SJSA1 (cell line): Measurements from ENCODE around the gene KRT28. TPM values are rescaled to one million over a fixed set of nuclear protein-coding genes. Genes with fewer than 3 reads are reported as not detected.

Source experiments
- DNase-seq, 2 experiments: peaks; one replicate each; pipeline ENCODE4 v3.0.0-alpha.2; 2015 to 2020; ENCODE audit warnings: low spot score in 2 of 2, low read depth in 1 of 2
- H3K27ac ChIP-seq: fragments of 250-450 bp; sonication (Bioruptor Pico); 2 replicates; pipeline ENCODE4 v1.5.1; 2020; ENCODE audit warnings: mild to moderate bottlenecking, moderate library complexity
- H3K27me3 ChIP-seq: fragments of 250-450 bp; sonication (Bioruptor Pico); replicated peaks from 2 replicates; pipeline ENCODE4 v1.5.1; 2020; ENCODE audit warnings: mild to moderate bottlenecking, moderate library complexity
- H3K36me3 ChIP-seq: fragments of 250-450 bp; sonication (Bioruptor Pico); 2 replicates; pipeline ENCODE4 v1.5.1; 2020; ENCODE audit warnings: mild to moderate bottlenecking
- H3K4me1 ChIP-seq: fragments of 250-450 bp; sonication (Bioruptor Pico); replicated peaks from 2 replicates; pipeline ENCODE4 v1.6.1; 2021; ENCODE audit warnings: mild to moderate bottlenecking
- H3K4me3 ChIP-seq: fragments of 250-450 bp; sonication (Bioruptor Pico); 2 replicates; pipeline ENCODE4 v1.5.1; 2020; ENCODE audit warnings: mild to moderate bottlenecking
- H3K9me3 ChIP-seq: fragments of 250-450 bp; sonication (Bioruptor Pico); replicated peaks from 2 replicates; pipeline ENCODE4 v1.5.1; 2020; ENCODE audit warnings: mild to moderate bottlenecking
- total RNA-seq: library from RNA; depleted of rRNA; stranded (reverse); fragments of >200 nt; shearing (Covaris generic); gene quantifications from 2 replicates; pipeline ENCODE4 v1.2.3, GENCODE V29; 2014

Gene KRT28
- total RNA-seq, 1 experiment from 2014 or later, result not detected

GRCh38 chr17:40812639-40813038 lies 12.9 kb upstream of the KRT28 start:
- Histone ChIP-seq H3K36me3 (peaks cover 11% of the 10 kb centered on the region), H3K4me3 (no peak overlapping the region), H3K27me3 (no peaks in the 10 kb centered on the region), H3K9me3 (no peaks in the 10 kb centered on the region), H3K4me1 (peaks cover 36% of the 10 kb centered on the region), H3K27ac (no peak overlapping the region)
- DNase-seq, result no peak

GRCh38 chr17:40810494-40810893 lies 10.7 kb upstream of the KRT28 start:
- DNase-seq, result peak in 1 of 2 experiments; percentile 66
- H3K27me3 ChIP-seq, result no peaks in the 10 kb centered on the region

GRCh38 chr17:40809721-40810421 lies 10.1 kb upstream of the KRT28 start:
- DNase-seq, result peak in 1 of 2 experiments; percentile 75

More at GRCh38 chr17:40810494-40810893, 10.7 kb upstream of the KRT28 start:
- peaks cover 36% of the 10 kb centered on the region for H3K4me1 ChIP-seq
- peak overlapping the region; percentile 78 for H3K27ac ChIP-seq
- H3K36me3 ChIP-seq, result no peaks in the 10 kb centered on the region
- no peak overlapping the region for H3K4me3 ChIP-seq
- H3K9me3 ChIP-seq, result no peaks in the 10 kb centered on the region

GRCh38 chr17:40806131-40806530 lies 6.4 kb upstream of the KRT28 start:
- no peak for DNase-seq
- no peaks in the 10 kb centered on the region; the same call in 1 of the 2 replicates for H3K27me3 ChIP-seq
- peaks cover 29% of the 10 kb centered on the region for H3K4me1 ChIP-seq
- no peaks in the 10 kb centered on the region for H3K36me3 ChIP-seq
- H3K27ac ChIP-seq, result no peak overlapping the region
- H3K4me3 ChIP-seq, result no peak overlapping the region
- H3K9me3 ChIP-seq, result no peaks in the 10 kb centered on the region

More at GRCh38 chr17:40809721-40810421, 10.1 kb upstream of the KRT28 start:
- Histone ChIP-seq H3K4me1 (peaks cover 36% of the 10 kb centered on the region), H3K27me3 (no peaks in the 10 kb centered on the region), H3K4me3 (no peak overlapping the region), H3K9me3 (no peaks in the 10 kb centered on the region), H3K27ac (peak overlapping the region; percentile 78), H3K36me3 (no peaks in the 10 kb centered on the region)

GRCh38 chr17:40803617-40804082 lies 3.9 kb upstream of the KRT28 start:
- H3K4me3 ChIP-seq, result no peak overlapping the region
- H3K36me3 ChIP-seq, result no peaks in the 10 kb centered on the region
- peak; percentile 71 to 78 for DNase-seq
- H3K27ac ChIP-seq, result no peak overlapping the region
- H3K9me3 ChIP-seq, result no peaks in the 10 kb centered on the region
- peaks cover 5% of the 10 kb centered on the region for H3K4me1 ChIP-seq
- peaks cover 9% of the 10 kb centered on the region for H3K27me3 ChIP-seq

- H3K27me3 ChIP-seq, result peaks cover 18% of the 10 kb centered on the region
- no peaks in the 10 kb centered on the region for H3K9me3 ChIP-seq
- H3K4me1 ChIP-seq, result peaks cover 3% of the 10 kb centered on the region; the same call in 1 of the 2 replicates
- H3K36me3 ChIP-seq, result no peaks in the 10 kb centered on the region
- no peak overlapping the region for H3K4me3 ChIP-seq
- no peak overlapping the region for H3K27ac ChIP-seq
- no peak for DNase-seq
Measured at GRCh38 chr17:40801157-40801556, 1.4 kb upstream of the KRT28 start.

GRCh38 chr17:40800381-40800780 lies 622 bp upstream of the KRT28 start:
- no peaks in the 10 kb centered on the region for H3K36me3 ChIP-seq
- no peak overlapping the region for H3K4me3 ChIP-seq
- no peak for DNase-seq
- H3K27me3 ChIP-seq, result peaks cover 24% of the 10 kb centered on the region
- no peak overlapping the region for H3K27ac ChIP-seq
- H3K4me1 ChIP-seq, result peaks cover 3% of the 10 kb centered on the region; the same call in 1 of the 2 replicates
- no peaks in the 10 kb centered on the region for H3K9me3 ChIP-seq

- no peak overlapping the region for H3K27ac ChIP-seq
- H3K27me3 ChIP-seq, result peaks cover 32% of the 10 kb centered on the region
- no peaks in the 10 kb centered on the region for H3K36me3 ChIP-seq
- no peaks in the 10 kb centered on the region for H3K9me3 ChIP-seq
- H3K4me3 ChIP-seq, result no peak overlapping the region
- no peaks in the 10 kb centered on the region for H3K4me1 ChIP-seq
- DNase-seq, result no peak
Measured at GRCh38 chr17:40796846-40797245, 2.9 kb downstream of the KRT28 start.

GRCh38 chr17:40795019-40795667 lies 4.6 kb downstream of the KRT28 start:
- Histone ChIP-seq H3K27me3 (peaks cover 35% of the 10 kb centered on the region), H3K27ac (no peak overlapping the region), H3K4me3 (no peak overlapping the region), H3K4me1 (no peaks in the 10 kb centered on the region), H3K9me3 (no peaks in the 10 kb centered on the region), H3K36me3 (no peaks in the 10 kb centered on the region)
- DNase-seq, result no peak

GRCh38 chr17:40794466-40794865 lies 5.3 kb downstream of the KRT28 start:
- Histone ChIP-seq H3K4me3 (no peak overlapping the region), H3K9me3 (no peaks in the 10 kb centered on the region), H3K27ac (no peak overlapping the region), H3K36me3 (no peaks in the 10 kb centered on the region), H3K27me3 (peaks cover 34% of the 10 kb centered on the region), H3K4me1 (no peaks in the 10 kb centered on the region)
- no peak for DNase-seq

GRCh38 chr17:40793832-40794231 lies 5.9 kb downstream of the KRT28 start:
- DNase-seq, result no peak
- no peaks in the 10 kb centered on the region for H3K4me1 ChIP-seq
- H3K4me3 ChIP-seq, result no peak overlapping the region
- no peaks in the 10 kb centered on the region for H3K9me3 ChIP-seq
- peaks cover 28% of the 10 kb centered on the region for H3K27me3 ChIP-seq
- no peaks in the 10 kb centered on the region for H3K36me3 ChIP-seq
- no peak overlapping the region for H3K27ac ChIP-seq

- no peaks in the 10 kb centered on the region for H3K4me1 ChIP-seq
- no peak overlapping the region for H3K4me3 ChIP-seq
- H3K27ac ChIP-seq, result no peak overlapping the region
- no peak for DNase-seq
- H3K36me3 ChIP-seq, result no peaks in the 10 kb centered on the region
- H3K9me3 ChIP-seq, result no peaks in the 10 kb centered on the region
- H3K27me3 ChIP-seq, result peaks cover 23% of the 10 kb centered on the region; the same call in 1 of the 2 replicates
Measured at GRCh38 chr17:40791787-40792436, 7.8 kb downstream of the KRT28 start.

- Histone ChIP-seq H3K4me1 (no peaks in the 10 kb centered on the region), H3K27ac (no peak overlapping the region), H3K27me3 (peaks cover 23% of the 10 kb centered on the region; the same call in 1 of the 2 replicates), H3K9me3 (no peaks in the 10 kb centered on the region), H3K36me3 (no peaks in the 10 kb centered on the region), H3K4me3 (no peak overlapping the region)
- DNase-seq, result no peak
Measured at GRCh38 chr17:40791111-40791510, 8.6 kb downstream of the KRT28 start.

GRCh38 chr17:40782450-40782849 lies 17.3 kb downstream of the KRT28 start, which contains the start of gene KRT27:
TSS of gene KRT27 (minus strand) at chr17:40782550. CDS start at chr17:40782493, 57 bp downstream.
- Histone ChIP-seq H3K27ac (no peak within 1 kb of the TSS), H3K4me1 (no peaks in the 10 kb centered on the region), H3K27me3 (peaks cover 6% of the 10 kb centered on the region; the same call in 1 of the 2 replicates), H3K9me3 (no peaks in the 10 kb centered on the region), H3K36me3 (no peaks in the 10 kb centered on the region), H3K4me3 (no peak within 1 kb of the TSS)
- no peak for DNase-seq
